HL-60 (cell line): Measurements from ENCODE around the gene UBA5.

ENCODE experiments used
- DNase-seq, 2 experiments: peaks; one replicate each; pipeline ENCODE4 v3.0.0-alpha.2; 2010 to 2020; ENCODE audit warnings: low read depth in 1 of 2, low spot score in 1 of 2
- H3K27ac ChIP-seq: fragments of 250-450 bp; sonication (Bioruptor Pico); replicated peaks from 2 replicates; pipeline ENCODE4 v1.5.1; 2020; ENCODE audit warnings: mild to moderate bottlenecking, moderate library complexity
- H3K27me3 ChIP-seq: fragments of 250-450 bp; sonication (Bioruptor Pico); 2 replicates; pipeline ENCODE4 v1.5.1; 2021; ENCODE audit warnings: mild to moderate bottlenecking, moderate library complexity; ENCODE audit not compliant: insufficient read depth, poor library complexity, severe bottlenecking
- H3K4me3 ChIP-seq: replicated peaks from 2 replicates; pipeline ENCODE4 v1.5.1; 2011; ENCODE audit warnings: mild to moderate bottlenecking, control low read depth, low read length; ENCODE audit not compliant: insufficient read depth
- GABPA ChIP-seq: IDR thresholded peaks from 2 replicates; pipeline ENCODE4 v1.6.1; 2012; ENCODE audit warnings: low read depth
- POLR2AphosphoS5 ChIP-seq: IDR thresholded peaks from 2 replicates; pipeline ENCODE4 v1.6.1; 2012; ENCODE audit warnings: low read depth
- SPI1 ChIP-seq: IDR thresholded peaks from 2 replicates; pipeline ENCODE4 v1.6.1; 2012; ENCODE audit warnings: low read depth, mild to moderate bottlenecking, borderline replicate concordance
- TF ChIP-seq, protein P1 (sequence below): IDR thresholded peaks from 2 replicates; pipeline ENCODE4 v1.6.1; 2012; ENCODE audit warnings: low read depth; ENCODE audit not compliant: insufficient replicate concordance
- TF ChIP-seq, protein P2 (sequence below): IDR thresholded peaks from one replicate; pipeline ENCODE4 v1.5.1; 2011; ENCODE audit warnings: low read length, control low read depth, inconsistent platforms; ENCODE audit not compliant: insufficient read depth

UBA5 gene

DNA sequence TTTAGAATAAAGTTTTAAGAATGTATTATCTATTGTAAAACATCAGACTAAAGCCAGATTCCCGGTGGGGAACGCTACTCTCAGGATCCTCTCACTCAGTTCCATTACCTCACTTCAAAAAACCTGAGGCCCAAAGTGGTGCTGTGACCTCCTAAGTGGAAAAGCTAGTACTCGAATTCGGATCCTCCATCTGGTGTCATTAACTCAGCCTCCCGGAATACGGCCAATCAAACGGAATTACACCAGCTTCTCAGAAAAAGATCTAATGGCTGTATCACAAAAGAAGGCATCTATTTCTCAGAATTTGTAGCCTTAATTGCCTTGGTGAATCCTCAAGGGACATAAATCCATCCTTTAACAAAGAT, 1.1 kb upstream of the UBA5 start:
- DNase-seq = no peak
- peak overlapping the region; percentile 98; the same call in 1 of the 2 replicates for H3K27ac ChIP-seq
- H3K4me3 ChIP-seq = peak overlapping the region; percentile 95
- TF ChIP-seq, protein P1, sequence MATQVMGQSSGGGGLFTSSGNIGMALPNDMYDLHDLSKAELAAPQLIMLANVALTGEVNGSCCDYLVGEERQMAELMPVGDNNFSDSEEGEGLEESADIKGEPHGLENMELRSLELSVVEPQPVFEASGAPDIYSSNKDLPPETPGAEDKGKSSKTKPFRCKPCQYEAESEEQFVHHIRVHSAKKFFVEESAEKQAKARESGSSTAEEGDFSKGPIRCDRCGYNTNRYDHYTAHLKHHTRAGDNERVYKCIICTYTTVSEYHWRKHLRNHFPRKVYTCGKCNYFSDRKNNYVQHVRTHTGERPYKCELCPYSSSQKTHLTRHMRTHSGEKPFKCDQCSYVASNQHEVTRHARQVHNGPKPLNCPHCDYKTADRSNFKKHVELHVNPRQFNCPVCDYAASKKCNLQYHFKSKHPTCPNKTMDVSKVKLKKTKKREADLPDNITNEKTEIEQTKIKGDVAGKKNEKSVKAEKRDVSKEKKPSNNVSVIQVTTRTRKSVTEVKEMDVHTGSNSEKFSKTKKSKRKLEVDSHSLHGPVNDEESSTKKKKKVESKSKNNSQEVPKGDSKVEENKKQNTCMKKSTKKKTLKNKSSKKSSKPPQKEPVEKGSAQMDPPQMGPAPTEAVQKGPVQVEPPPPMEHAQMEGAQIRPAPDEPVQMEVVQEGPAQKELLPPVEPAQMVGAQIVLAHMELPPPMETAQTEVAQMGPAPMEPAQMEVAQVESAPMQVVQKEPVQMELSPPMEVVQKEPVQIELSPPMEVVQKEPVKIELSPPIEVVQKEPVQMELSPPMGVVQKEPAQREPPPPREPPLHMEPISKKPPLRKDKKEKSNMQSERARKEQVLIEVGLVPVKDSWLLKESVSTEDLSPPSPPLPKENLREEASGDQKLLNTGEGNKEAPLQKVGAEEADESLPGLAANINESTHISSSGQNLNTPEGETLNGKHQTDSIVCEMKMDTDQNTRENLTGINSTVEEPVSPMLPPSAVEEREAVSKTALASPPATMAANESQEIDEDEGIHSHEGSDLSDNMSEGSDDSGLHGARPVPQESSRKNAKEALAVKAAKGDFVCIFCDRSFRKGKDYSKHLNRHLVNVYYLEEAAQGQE = no peak
- no peak for TF ChIP-seq POLR2AphosphoS5
- no peak for TF ChIP-seq SPI1
- TF ChIP-seq, protein P2, sequence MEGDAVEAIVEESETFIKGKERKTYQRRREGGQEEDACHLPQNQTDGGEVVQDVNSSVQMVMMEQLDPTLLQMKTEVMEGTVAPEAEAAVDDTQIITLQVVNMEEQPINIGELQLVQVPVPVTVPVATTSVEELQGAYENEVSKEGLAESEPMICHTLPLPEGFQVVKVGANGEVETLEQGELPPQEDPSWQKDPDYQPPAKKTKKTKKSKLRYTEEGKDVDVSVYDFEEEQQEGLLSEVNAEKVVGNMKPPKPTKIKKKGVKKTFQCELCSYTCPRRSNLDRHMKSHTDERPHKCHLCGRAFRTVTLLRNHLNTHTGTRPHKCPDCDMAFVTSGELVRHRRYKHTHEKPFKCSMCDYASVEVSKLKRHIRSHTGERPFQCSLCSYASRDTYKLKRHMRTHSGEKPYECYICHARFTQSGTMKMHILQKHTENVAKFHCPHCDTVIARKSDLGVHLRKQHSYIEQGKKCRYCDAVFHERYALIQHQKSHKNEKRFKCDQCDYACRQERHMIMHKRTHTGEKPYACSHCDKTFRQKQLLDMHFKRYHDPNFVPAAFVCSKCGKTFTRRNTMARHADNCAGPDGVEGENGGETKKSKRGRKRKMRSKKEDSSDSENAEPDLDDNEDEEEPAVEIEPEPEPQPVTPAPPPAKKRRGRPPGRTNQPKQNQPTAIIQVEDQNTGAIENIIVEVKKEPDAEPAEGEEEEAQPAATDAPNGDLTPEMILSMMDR = no peak
- no peak for TF ChIP-seq GABPA
- H3K27me3 ChIP-seq = no peaks in the 10 kb centered on the region

DNA sequence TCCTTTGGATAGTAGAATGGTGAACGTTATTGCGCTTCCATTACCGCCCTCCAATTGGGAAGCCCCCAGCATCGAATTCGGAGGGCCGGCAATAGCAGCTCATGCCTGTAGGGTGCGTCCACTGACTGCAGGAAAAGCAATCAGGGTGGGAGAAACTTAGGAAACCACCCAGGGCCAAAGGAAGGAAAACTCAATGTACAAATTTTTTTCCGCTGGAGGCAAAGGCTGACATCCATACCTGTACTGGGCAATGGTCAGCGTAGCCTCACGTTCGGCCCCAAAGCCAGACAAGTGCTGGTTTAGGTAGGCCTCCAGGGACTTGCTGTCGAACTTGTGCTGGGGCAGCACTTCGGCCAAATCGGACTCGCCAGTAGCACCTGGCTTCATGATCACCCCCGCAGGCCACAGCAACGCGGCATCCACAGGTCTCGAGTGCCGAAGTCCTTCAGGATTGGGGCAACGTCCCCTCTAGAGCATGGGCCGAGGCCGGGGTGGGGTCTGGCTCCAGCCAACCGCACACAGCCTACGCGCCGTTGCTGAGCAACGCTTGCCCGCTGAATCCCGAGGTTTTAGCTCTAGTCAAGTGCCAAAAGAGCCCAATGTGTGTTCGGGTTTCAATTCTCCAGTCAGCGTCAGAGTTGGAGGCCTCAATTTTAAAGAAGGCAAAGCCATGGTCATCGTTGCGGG, 621 bp upstream of the UBA5 start, which contains the start of gene ACAD11:
TSS of gene ACAD11 (minus strand) at position 445 of the 687 bp plus-strand sequence. CDS start at position 387, 58 bp downstream.
- Histone ChIP-seq H3K4me3 (peak within 1 kb of the TSS; percentile 95), H3K27me3 (no peaks in the 10 kb centered on the region), H3K27ac (peak within 1 kb of the TSS; percentile 98)
- DNase-seq = peak; percentile 21 to 64
- TF ChIP-seq, protein P2 = peak; percentile 38
- TF ChIP-seq, protein P1 = no peak

DNA sequence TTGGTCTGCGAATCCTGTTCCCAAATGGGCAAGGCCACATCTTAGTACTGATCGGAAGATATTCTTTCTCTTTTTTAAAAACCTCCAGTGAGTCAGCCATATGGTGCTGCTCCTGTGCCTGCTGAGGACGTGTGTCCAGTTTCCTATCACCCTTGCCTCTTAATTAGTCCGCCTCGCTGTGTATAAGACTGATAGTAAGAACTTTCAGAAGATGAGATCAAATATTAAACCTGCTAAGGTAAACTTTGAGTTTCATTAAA, 612 bp downstream of the UBA5 start:
- TF ChIP-seq, protein P1 = no peak
- no peak for DNase-seq
- H3K4me3 ChIP-seq = peak overlapping the region; percentile 95
- H3K27me3 ChIP-seq = no peaks in the 10 kb centered on the region
- peak overlapping the region; percentile 98 for H3K27ac ChIP-seq

DNA sequence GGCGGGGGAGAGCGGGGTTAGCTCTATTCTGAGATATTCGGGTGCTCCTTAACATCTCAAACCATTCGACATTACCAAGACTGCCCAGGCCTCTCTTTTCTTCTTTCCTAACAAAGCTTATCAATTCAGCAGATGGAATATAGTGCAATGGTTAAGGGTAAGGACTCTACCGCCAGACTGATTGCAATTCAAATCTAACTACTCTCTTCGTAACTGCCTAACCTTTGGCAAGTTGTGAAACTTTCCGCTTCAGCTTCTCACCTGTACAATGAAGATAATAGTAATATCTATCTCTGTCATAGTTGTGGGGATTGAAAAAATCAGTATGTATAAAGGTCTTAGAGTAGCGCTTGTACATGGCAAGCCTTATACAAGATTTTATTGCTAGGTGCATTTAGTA, 972 bp downstream of the UBA5 start:
- peak overlapping the region; percentile 98 for H3K27ac ChIP-seq
- DNase-seq = no peak

More for the DNA sequence above, 972 bp downstream of the UBA5 start:
- no peak for TF ChIP-seq GABPA
- TF ChIP-seq, protein P1 = no peak
- TF ChIP-seq POLR2AphosphoS5 = no peak
- TF ChIP-seq SPI1 = no peak
- TF ChIP-seq, protein P2 = no peak
- Histone ChIP-seq H3K4me3 (peak overlapping the region; percentile 95), H3K27me3 (no peaks in the 10 kb centered on the region)
